Stimulated activated CD8-positive, alpha-beta memory T cell treated with anti-CD3 and anti-CD28 coated beads, Interleukin-7, amount 100 ng/mL, for 1 hour (primary cell): ENCODE measurements around the gene DDIT3.
A peak's percentile ranks its signal among the peaks of the same experiment; 100 is the strongest.
"Not testable (repeated sequence)": the region's sequence is repeated elsewhere in the genome, so short reads cannot be mapped to it uniquely, and the experiment has no call there.

Experiments used
- DNase-seq, 2 donors: peaks; one replicate each; pipeline ENCODE4 v3.0.0-alpha.2; 2020; ENCODE audit warnings: low read depth in 2 of 2

Gene DDIT3

DNA sequence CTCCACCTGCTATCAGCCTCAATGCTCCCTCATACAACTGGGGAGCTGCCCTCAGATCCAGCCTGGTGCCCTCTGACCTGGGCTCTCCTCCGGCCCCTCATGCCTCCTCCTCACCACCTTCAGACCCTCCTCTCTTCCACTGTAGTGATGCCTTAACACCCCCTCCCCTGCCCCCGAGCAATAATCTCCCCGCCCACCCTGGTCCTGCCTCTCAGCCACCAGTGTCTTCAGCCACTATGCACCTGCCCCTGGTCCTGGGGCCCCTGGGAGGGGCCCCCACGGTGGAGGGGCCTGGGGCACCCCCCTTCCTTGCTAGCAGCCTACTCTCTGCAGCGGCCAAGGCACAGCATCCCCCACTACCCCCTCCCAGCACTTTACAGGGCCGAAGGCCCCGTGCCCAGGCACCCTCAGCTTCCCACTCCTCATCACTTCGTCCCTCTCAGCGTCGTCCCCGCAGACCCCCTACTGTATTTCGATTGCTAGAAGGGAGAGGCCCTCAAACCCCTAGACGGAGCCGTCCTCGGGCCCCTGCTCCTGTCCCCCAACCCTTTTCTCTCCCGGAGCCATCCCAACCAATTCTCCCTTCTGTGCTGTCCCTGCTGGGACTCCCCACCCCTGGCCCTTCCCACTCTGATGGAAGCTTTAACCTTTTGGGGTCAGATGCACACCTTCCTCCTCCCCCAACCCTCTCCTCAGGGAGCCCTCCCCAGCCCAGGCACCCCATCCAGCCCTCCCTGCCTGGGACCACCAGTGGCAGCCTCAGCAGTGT lies 5.5 kb upstream of the DDIT3 start:
- no peak for DNase-seq

DNA sequence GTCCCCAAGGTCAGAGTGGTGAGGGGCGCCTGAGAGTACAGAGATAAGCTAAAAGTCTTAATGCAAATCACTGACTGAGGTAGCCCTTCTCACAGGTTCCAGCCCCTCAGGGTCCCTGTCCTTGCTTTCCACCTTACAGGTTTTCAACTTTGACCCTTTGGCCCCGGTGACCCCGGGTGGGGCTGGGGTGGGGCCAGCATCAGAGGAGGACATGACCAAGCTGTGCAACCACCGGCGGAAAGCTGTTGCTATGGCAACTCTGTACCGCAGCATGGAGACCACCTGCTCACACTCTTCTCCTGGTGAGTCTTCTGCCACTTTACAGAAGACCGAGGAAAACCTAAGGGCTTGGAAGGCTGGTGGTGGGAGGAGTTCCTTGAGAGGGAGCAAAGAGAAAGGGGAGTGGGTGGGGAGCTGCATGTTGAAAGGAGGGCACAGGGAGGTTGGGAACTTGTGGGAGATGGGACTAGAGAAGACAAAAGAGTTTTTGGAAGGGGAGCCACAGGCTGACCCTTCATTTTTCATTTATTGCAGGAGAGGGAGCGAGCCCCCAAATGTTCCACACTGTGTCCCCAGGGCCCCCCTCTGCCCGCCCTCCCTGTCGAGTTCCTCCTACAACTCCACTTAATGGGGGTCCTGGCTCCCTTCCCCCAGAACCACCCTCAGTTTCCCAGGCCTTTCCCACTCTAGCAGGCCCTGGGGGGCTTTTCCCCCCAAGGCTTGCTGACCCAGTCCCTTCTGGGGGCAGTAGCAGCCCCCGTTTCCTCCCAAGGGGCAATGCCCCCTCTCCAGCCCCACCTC lies 4.7 kb upstream of the DDIT3 start:
- no peak for DNase-seq

DNA sequence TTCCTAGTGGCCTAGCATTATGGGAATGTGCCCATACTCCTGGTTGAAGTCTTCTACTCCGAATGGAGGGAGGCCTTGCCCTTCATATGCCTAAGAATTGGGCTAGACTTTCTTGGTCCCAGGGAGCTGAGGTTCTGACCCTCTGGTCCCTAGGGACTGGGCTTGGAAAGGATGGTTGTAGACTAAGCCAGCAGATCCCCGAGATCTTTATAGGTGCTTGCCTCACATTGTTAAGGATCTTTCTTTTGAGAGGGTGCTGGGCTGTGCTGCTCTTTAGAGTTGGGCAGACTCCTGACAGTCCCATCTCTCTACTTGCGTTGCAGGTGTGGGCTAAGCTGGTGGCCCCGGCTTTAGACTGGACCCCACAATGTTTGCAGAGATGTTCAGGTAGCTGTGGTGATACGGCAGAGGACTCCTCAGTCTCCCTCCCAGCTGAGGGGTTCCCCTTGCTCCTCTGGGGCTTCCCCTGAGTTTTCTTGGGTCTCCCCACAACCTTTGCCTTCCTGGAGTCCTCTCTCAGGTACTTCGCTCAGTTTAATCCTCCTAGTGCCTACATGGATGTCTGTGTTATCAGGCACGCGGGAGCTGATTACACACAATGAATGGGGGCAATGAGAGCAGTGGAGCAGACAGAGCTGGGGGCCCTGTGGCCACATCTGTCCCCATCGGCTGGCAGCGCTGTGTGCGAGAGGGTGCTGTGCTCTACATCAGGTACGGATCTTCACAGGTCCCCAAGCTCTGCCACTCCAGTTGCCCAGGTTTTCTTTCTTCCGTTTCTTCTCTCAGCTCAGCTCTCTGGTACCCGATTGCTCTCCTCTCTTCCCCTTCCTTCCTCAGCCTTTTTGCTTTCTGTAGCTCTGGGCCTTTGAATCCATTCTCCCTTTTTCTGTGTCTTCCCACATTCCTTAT lies 3.6 kb upstream of the DDIT3 start:
- no peak for DNase-seq

DNA sequence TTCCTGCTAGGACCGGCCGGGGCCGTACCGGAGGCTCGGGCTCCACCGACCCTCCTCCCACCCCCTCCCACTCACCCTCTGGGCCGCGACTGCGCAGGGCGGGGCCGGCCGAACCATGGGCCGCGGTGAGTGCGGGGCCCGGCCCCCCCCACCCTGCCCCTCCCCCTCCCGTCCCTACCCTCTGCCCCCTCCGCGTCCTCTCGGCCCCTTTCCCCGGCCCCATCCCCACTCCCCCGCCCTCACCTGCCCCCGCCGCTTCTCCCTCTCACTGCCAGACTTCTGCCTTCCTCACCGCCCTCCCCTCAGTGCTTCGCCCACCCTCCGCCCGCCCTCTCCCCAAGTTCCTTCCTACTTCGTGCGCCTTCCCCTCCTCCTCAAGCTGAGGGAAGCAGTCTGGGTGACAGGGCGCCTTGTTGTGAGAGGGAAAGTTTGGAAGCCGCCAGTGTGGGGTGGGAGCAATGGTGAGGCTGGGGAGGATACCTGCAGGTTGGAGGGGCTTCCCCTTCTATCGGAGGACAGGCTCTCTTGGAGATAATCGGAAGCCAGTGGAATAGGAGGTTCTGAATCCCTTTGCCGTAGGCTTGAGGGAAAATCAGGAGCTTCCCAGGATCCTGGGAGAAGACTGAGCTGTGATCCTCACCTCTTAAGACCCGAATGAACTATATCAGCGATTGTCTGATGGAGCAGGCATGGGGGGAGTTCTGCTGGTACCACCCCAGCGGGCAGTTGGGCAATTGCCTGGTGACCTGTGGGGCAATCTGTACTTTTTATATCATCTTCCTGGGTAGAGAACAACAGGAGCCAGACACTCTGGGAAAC lies 2.8 kb upstream of the DDIT3 start:
- DNase-seq = no peak

DNA sequence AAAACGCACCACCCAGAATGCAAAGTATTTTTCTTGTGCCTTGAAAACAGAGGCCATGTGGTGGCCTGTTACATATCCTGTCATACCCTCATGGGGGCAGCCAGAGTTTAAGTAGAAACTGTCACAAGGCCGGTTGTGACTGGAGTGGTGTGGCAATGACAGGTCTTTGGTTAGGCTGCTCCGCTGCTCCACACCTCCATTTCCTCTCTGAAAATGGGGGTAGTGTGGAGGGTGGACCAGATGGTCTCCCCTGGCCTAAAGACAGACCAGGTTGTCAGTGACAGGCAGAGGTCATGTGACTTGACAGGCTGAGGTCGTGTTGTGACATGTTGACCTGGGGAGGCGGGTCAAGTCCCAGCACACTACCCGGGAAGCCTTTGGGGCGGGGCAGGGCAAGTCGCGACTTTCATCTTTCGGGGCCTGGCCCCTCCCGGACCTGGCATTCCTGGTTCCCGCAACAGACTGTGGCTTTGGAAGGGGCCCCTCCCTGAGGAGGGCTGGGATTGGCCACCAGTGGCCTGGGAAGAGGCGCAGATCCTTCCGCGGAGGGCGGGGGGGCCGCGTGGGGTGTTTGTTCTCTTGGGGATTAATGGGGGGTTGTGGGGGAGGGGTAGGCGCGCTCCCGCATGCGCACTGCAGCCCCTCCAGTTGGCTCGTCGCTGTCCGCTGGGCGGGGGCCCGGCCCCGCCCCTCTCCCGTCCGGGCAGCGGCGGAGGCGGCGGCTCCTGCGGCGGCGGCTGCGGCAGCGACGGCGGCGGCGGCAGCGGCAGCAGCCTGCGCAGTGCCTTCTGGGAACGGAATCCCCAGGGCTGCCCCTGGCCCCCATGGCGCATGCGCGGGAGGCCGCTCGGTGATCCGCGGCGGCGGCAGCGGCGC lies 1.9 kb upstream of the DDIT3 start, which contains the start of gene MBD6:
Gene MBD6, plus strand, starts transcription at position 814 of the 876 bp plus-strand sequence. CDS start 1,480 bp downstream, outside the sequence.
- peak; percentile 68 to 76 for DNase-seq

DNA sequence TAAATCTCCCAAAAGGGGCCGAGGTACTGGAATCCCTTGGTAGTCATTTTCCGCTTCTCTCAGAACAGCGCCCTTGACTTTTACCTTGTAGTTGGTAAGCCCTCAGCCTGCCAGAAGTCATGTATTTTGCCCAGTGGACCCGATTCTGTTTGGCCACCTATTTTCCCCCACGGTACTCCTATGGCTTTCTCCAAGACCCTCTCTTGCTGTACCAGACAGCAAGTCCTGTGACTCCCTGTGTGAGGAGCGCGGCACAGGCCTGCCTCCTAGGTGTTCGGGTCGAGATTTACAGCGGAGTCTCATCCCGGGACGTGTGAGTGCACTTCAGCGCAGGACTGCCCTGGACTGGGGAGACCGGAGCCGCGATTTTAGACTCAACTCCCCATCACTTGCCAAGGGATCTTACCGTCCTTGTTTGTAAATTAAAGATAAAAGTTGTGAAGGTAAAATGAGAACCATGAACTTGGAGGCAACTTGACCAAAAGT lies 1.3 kb upstream of the DDIT3 start:
- no peak for DNase-seq

DNA sequence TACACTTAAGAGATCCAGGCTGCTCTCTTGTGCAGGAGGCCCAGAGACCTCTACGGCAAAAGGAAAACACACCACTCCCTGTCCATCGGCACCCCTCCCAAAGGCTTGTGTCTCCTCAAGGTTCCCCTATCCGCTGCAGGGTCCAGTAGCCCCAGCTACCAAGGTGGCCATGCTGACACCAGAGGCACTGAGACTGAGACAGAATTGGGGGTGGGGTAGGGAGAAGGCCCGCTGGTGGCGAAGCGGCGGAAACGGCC lies 590 bp downstream of the DDIT3 start:
- DNase-seq = no peak

DNA sequence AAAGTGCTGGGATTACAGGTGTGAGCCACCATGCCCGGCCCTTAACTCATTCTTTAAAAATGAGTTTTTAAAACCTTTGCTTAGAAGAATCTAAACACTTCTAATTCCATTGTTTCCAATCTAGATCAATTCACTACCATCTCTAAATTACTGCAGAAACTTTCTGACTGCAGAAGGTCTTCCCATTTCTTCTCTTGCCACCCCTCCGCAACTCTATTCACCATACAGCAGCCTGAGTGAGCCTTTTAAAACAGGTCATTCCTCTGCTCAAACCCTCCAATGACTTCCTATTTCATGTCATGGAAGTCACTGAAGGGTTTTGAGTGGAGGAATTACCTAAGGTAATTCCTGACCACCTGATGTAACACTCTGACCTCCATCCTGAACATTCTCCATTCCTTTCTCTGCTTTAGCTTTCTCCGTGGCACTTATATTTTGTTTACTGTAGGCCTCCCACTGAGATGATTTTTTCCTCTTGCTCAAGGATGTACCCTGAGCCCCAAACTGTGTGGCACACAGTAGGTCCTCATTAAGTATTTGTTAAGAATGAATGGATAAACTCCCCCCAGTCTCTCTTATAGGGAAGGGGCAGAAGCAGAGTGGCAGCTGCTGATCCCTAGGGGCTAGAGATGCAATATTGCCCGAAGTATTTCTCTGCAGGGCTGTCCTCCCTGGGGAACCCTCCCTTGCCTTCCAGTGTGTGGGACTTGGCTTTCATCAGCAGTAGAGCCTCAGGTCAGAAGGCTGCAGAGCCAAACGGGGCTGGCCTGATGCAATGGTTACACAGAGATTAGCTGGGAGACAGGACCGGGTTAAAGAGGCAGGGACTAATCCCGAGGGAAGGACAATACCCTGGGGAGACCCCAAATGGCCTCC lies 1.2 kb downstream of the DDIT3 start:
- no peak for DNase-seq

DNA sequence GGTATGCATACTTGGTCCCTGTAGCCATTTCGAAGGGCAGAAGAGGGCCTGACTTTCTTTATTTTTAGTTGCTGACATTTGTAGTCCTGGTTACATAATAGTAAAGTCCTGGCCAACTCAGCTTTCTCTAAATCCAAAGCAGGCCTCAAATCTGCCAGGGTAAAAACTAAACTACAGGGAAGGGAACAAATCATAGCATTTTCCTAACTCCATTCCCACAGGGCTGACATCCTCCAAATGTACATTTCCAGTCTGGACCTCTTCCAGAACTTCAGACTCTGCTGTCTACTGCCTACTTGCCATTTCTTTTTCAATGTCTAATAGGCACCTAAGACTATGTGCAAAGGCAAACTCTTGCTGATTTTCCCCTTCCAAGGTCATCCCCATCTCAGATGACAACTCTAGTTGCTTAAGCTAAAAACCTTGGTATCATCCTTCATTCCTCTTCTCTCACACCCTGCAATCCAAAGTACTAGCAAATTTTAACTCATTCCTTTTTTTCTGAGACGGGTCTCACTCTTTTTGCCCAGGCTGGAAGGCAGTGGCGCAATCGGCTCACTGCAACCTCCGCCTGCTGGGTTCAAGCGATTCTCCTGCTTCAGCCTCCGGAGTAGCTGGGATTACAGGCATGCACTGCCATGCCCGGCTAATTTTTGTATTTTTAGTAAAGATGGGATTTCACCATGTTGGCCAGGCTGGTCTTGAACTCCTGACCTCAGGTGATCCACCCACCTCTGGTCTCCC lies 2.0 kb downstream of the DDIT3 start:
- no peak for DNase-seq

DNA sequence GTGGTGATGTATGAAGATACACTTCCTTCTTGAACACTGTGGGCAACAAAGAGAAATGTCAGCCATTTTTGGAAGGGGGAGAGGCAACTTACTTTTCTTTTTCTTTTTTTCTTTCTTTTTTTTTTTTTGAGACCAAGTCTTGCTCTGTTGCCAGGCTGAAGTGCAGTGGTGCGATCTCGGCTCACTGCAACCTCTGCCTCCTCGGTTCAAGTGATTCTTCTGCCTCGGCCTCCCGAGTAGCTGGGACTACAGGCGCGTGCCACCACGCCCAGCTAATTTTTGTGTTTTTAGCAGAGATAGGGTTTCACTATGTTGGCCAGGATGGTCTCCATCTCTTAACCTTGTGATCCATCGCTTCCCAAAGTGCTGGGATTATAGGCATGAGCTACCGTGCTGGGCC lies 2.6 kb downstream of the DDIT3 start:
- not testable (repeated sequence) for DNase-seq

DNA sequence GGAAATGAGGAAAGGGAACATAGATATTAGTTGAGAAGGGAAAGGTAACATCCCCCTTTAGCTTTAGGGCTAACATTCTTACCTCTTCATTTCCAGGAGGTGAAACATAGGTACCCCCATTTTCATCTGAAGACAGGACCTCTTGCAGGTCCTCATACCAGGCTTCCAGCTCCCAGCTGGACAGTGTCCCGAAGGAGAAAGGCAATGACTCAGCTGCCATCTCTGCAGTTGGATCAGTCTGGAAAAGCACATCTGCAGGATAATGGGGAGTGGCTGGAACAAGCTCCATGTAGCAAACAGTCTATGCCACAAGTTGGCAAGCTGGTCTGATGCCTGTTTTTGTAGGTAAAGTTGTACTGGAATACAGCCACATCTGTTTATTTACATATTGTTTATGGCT lies 3.1 kb downstream of the DDIT3 start:
- no peak for DNase-seq

DNA sequence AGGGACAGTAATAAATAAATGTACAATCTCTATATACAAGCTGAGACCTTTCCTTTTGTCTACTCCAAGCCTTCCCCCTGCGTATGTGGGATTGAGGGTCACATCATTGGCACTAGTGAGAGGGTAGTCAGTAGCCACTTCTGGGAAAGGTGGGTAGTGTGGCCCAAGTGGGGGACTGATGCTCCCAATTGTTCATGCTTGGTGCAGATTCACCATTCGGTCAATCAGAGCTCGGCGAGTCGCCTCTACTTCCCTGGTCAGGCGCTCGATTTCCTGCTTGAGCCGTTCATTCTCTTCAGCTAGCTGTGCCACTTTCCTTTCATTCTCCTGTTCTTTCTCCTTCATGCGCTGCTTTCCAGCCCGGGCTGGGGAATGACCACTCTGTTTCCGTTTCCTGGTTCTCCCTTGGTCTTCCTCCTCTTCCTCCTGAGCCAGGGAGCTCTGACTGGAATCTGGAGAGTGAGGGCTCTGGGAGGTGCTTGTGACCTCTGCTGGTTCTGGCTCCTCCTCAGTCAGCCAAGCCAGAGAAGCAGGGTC lies 3.6 kb downstream of the DDIT3 start:
- DNase-seq = no peak

DNA sequence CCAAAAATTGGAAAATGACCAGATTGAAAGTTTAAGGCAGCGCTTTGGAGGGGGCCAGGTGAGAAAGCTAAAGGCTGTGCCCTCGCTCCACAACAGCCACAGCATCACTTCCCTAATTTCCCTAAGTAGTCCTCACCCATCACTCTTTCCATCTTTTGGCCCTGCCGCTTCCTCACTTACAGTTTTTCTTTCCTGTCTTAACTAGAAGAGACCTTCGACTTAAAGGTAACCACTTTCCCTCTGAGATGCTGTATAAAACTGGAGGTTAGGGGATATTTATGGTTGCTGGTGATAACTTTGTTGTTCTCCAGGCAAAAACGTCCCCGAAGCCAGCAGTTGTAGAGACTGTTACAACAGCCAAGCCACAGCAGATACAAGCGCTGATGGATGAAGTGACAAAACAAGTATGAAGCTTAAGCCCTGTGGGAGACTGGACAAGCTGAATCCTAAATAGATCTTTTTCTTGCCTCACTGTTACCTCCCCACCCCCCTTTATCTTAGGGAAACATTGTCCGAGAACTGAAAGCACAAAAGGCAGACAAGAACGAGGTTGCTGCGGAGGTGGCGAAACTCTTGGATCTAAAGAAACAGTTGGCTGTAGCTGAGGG lies 4.3 kb downstream of the DDIT3 start:
- DNase-seq = no peak

DNA sequence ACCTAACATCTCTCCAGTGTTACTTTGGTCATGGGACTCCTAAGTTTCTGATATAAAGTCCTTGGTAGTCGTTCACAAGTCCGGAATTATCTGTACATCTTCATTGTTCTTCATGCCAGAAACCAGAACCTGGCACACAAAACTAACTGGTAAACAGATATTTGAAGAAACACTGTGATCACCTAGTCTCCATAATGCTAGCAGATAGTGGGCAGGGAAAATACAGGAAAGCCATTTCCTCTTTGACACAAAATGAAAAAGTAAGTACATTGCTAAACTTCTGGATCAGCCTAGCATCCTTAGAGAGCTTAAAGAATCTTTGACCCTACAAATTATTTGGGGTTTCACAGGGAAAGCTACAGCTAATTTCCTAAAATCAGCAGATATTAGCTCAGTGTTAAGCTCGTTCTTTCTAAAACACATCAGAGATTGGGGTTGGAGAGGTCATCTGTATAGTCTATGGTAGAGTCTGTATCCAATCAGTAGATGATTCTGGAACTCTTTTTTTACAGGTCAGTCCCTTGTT lies 4.8 kb downstream of the DDIT3 start:
- no peak for DNase-seq

DNA sequence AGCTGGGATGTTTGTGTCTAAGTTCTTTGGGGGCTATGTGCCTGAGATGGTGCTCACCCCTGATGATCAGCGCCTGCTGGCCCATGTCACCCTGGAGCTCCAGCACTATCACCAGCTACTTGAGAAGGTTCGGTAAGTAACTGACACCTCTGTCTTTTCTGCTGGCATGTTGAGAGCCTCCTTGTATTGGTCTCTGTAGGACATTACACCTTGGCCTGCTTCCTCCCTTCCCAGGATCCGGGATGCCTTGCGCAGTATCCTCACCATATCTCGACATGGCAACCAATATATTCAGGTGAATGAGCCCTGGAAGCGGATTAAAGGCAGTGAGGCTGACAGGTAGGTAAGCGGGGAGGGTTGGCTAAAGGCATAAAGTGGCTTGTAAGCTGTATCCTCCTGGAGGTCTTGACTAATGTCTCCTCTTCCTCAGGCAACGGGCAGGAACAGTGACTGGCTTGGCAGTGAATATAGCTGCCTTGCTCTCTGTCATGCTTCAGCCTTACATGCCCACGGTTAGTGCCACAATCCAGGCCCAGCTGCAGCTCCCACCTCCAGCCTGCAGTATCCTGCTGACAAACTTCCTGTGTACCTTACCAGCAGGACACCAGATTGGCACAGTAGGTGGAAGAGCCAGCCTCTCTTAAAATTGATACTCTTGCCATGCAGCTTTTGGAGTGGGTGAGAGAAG lies 5.5 kb downstream of the DDIT3 start:
- DNase-seq = no peak

DNA sequence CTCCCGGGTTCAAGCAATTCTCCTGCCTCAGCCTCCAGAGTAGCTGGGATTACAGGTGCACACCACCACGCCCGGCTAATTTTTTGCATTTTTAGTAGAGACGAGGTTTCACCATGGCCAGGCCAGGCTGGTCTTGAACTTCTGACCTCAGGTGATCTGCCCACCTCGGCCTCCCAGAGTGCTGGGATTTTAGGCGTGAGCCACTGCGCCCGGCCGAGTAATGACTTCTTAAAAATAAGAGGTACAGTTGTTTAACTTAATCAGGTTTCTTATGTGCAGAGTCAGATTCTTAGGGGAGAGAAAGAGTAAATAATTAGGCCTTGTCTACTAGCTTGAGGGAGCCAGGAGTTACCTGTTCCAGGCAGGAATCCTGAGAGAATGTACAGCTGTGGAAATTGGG lies 6.1 kb downstream of the DDIT3 start:
- DNase-seq = not testable (repeated sequence)

DNA sequence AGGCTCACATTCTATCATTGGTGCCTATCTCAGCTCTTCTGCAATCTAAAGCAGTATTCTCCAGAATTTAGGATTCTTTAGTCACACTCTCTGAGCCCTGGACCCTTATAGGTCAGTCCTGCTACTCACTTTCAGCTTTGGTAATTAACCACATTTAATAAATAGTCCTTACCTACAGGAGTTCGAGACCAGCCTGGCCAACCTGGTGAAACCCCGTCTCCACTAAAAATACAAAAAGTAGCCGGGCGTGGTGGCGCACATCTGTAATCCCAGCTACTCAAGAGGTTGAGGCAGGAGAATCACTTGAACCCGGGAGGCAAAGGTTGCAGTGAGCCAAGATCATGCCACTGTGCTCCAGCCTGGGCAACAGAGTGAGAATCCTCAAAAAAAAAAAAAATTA lies 6.6 kb downstream of the DDIT3 start:
- DNase-seq = not testable (repeated sequence)
